RPMI8226 (cell line): ENCODE data around the gene NFX1.
"Not testable (repeated sequence)": the region's sequence is repeated elsewhere in the genome, so short reads cannot be mapped to it uniquely, and the experiment has no call there.

Experiments
- DNase-seq: peaks from one replicate; pipeline ENCODE4 v3.0.0-alpha.2; 2015

NFX1 gene

DNA sequence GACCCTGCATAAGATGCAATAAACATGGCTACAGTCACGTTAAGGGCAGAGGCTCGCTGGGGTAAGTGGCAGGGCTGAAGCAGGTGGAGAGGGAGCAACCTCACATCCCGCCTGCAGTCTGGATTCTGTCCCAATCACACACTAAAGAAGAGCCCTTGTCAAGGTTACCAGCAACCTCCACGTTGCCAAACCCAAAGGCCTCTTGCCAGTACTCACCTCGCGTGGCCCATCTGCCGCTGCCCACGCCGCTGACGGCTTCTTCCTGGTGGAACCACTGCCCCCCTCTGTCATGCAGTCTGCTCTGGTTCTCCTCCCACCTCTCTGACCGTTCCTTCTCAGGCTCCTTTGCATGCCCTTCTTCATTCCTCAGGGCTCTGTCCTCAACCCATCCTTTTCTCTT lies 103.3 kb downstream of the NFX1 start:
- no peak for DNase-seq

- not testable (repeated sequence) for DNase-seq
These were observed 103.7 kb downstream of the NFX1 start for GRCh38 chr9:33393986-33394385.

- not testable (repeated sequence) for DNase-seq
These were observed 105.0 kb downstream of the NFX1 start for GRCh38 chr9:33395159-33395879.

DNA sequence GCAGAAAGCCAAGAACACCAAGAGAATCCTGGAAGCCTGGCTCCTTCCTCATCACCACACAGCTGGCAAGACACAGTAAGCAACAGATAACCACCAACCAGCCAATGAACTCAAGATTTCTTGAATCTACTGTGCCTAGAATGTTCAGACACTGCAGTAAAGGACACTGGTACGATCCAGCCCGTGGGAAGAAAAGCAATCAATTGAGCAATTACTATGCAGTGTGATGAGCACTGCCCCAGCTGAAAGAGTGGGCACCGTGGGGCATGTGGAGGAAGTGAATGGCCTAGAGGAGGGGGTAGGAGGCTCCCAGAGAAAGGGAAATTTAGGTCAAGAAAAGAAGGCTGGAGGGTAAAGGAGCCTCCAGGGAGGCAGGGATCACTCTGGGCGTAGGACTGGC lies 107.5 kb downstream of the NFX1 start:
- not testable (repeated sequence) for DNase-seq

- not testable (repeated sequence) for DNase-seq
These were observed 108.7 kb downstream of the NFX1 start for GRCh38 chr9:33399047-33399446.

- DNase-seq = not testable (repeated sequence)
These were observed 111.5 kb downstream of the NFX1 start for GRCh38 chr9:33401809-33402208.

DNA sequence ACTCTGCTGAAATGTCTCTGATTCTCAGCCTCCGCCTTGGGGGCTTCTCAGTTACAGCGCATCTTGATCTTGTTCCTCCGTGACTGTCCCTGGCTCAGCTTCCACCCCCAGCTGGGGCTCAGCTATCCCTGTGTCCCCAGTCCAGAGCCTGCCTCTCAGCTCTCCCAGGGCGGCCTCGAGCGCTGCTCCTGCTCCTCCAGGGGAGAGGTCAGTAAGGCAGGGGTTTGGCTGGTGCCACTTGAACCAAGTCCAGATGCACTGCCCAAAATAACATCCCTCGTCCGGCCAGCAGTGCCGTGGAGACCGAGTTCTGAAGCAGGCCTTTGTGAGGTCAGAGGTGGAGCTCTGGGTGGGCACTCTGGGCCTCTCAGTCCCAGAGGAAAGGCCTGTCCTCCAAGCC lies 112.1 kb downstream of the NFX1 start, which contains the start of gene AQP7:
AQP7 (minus strand) TSS at position 198 of the 400 bp plus-strand sequence. CDS start 1,306 bp downstream, outside the sequence.
- DNase-seq = not testable (repeated sequence)

DNA sequence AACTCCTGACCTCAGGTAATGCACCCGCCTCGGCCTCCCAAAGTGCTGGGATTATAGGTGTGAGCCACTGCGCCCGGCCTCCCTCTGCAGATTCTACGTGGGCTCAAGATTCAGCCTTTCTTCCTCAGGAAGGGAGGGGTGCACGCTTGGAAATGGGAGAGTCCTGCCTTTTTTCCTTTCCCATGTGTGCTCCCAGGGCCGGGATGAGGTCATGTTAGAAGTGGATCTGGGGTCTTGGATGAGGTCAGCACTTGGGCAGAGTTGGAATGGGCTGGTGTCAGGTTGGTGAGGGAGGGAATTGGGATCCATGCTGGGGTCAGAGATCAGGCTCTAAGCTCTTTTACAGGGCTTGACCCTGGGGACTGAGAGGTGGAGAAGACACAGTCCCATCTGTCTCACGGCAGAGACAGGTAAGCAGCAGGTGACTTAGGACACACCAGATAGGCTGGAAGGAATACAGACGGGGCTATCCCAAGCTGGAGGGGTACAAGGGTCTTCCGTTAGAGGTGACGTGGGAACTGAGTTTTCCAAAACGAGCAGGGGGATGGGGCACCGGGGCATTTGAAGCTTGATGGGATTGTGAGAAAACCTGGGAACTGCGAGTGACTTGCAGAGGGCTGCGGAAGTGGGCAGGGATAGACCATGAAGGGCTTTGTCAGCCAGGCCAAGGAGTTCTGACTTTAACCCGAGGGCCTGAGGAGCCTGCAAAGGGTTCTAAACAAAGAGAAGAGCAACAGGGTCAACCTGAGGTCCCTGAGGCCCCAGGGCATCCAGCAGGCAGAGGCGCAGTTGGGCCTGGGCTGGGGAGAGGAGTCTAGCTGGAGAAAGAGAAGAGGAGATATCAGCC lies 113.8 kb downstream of the NFX1 start:
- no peak for DNase-seq

DNA sequence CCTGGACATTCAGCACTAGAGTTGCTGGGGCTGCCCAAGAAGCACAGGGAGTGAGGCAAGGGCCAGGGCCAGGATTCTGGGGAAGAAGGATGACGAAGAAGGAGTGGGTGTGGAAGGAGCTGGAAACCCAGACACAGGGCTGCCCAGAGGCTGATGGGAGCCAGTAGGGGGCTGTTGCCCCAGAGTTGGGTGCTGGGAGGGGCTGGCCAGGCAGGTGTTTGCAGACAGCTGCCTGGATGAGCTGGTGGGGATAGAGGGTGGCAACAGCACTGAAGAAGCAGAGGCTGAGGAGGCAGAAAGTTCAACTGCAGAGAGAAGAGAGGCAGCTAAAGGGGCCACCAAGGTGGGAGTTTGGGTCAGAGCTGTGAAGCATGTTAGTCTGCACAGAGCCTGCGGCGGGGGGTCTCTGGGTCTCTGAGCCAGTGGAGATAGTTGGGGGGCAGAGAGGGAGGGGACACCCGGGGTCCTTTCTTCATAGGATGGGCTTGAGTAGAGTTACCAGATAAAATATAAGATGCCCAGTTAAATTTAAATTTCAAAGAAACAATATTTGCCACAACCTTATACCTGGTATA lies 114.6 kb downstream of the NFX1 start:
- no peak for DNase-seq

GRCh38 chr9:33407061-33407460 lies 116.7 kb downstream of the NFX1 start:
- DNase-seq = no peak

DNA sequence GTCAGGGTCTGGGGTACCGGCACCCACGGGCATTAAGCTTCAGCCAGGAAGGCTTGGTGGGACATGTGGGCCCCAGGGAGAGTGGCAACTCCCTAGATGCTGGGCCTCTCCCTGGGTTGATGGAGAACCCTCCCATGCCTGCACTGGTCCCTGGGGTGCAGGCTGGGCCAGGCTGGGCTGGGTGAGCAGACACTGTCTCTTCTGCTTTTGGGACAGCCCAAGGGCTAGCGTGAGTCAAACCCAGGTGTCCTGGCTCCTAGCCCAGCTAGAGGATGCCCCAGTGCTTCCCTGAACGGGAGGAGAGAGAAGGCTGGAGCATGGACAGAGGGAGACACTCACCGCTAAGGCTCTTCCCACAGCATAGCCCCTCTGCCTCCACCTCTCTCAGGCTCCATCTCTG lies 117.8 kb downstream of the NFX1 start:
- DNase-seq = peak; percentile 50

DNA sequence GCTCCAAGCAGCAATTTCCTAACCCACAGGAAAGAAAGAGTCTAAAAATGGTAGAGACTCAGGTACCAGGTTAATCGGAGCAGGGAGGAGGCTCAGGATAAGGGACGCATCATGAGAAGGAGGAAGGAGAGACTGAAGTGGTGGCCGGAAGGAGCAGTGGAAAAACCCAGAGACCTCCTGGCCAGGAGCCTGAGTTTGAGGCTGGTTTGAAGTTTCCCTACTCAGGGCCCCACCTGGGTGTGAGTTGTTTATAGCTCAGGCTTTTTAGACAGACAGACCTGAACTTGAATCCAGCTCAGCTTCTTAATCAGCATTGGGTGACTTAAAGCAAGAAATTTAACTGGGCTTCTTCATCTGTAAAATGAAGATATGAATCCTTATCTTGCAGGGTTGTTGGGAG lies 124.0 kb downstream of the NFX1 start:
- DNase-seq = peak; percentile 35

DNA sequence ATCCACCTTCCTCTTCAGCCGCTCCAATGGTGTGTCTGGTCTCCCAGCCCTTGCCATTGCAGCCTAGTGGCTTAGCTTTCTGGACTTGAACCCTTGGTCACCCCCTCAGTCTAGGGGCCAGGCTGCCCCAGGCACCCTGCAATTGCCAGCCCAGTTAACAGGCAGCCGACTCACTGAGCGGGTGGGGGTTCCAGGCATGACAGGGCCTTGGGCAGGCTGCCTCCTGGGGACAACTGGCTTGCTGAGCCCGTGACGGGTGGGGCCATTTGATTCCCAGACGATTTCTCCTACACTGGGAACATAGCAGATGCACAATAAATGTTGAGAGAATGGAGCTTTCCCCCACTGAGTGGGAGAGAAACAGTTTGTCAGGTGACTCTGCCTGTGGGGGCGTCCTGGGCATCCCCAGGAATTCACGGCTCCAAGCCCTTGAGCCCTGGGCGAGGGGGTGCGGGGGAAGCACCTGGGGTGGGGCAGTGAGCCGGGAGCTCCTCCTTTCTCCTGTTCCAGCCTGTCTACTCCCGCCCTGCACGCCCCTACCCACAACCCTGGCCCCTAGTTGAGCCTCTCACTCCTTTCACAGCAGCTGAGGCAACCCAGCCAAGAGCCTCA lies 124.7 kb downstream of the NFX1 start:
- no peak for DNase-seq

GRCh38 chr9:33415501-33416038 lies 125.3 kb downstream of the NFX1 start:
- peak; percentile 73 for DNase-seq

- DNase-seq = peak; percentile 38
These were observed 126.7 kb downstream of the NFX1 start for GRCh38 chr9:33416996-33417395.

- DNase-seq = no peak
These were observed 127.8 kb downstream of the NFX1 start for GRCh38 chr9:33418090-33418489.

DNA sequence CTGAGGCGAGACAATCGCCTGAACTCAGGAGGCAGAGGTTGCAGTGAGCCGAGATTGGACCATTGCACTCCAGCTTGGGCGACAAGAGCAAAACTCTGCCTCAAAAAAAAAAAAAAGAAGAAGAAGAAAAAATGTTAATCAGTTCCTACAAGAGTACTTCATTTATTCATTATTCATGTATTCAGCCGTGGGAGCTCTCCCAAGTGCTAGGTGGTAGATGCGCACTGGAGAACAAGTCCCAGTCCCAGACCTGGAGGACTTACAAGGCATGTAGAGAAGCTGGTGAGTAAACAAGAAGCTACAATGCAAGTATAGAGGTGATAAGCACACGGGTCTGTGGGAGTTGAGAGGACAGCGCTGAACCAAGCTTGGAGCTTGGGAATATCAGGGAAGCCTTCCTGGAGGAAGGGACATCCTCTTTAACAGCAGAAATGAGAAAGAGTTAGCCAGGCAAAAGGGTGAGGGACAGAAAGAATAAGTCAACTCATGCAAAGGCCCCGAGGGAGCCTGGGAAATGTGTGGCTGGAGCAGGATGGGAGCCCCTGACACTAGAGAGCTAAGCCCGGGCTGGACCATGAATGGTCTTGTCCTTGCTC lies 129.5 kb downstream of the NFX1 start:
- DNase-seq = no peak
